ENCODE measurements around the gene CDH22. TPM values are rescaled to one million over a fixed set of nuclear protein-coding genes. Genes with fewer than 3 reads are reported as not detected.

Gene CDH22
- total and polyA plus RNA-seq, 9 of the 15 experiments (the other 6 are each of a cell fraction or from before 2014, with no cell fraction given) = 0.07 to 0.08 TPM; not detected in 7

- intact Hi-C loops (cut with micrococcal nuclease) (no loop called here), in situ Hi-C loops (cut with MboI) (no loop called here)
- POLR2A ChIA-PET = interaction anchor here (1.4 kb wide), 1 partner anchor 13 kb away, joined by 3 read pairs; no protein-coding TSS in a partner anchor
- Histone ChIP-seq H4K20me1 (replicated peaks; ENCODE audit: control insufficient read depth, insufficient read depth, low read length) (peaks cover 13% of the 10 kb centered on the region; the same call in 1 of the 2 replicates), H3K9ac (ENCODE audit: insufficient read depth in 1 of 2, low read depth in 2 of 2, low read length in 2 of 2) (no peak overlapping the region), H3K9me1 (ENCODE audit: control insufficient read depth, insufficient read depth, low read length) (no peaks in the 10 kb centered on the region), H3K4me2 (ENCODE audit: insufficient read depth, low read length) (no peak overlapping the region), H3K27ac (ENCODE audit: extremely low read depth, low read depth, low read length) (no peak overlapping the region), H3K79me2 (ENCODE audit: control insufficient read depth, insufficient read depth, low read length) (no peaks in the 10 kb centered on the region), H3K36me3 (ENCODE audit: control insufficient read depth, insufficient read depth, low read length) (no peaks in the 10 kb centered on the region), H3K4me3 (no peak overlapping the region), H3K9me3 (replicated peaks; ENCODE audit: control insufficient read depth, insufficient read depth, low read depth, low read length) (no peaks in the 10 kb centered on the region), H3K4me1 (replicated peaks in 1 of 2; ENCODE audit: control insufficient read depth in 2 of 2, insufficient read depth in 2 of 2, low read length in 2 of 2) (no peaks in the 10 kb centered on the region), H2AFZ (ENCODE audit: low read depth, low read length) (no peak overlapping the region), H3K27me3 (ENCODE audit: control insufficient read depth in 2 of 2, insufficient read depth in 2 of 2, low read length in 2 of 2) (peaks cover 2 to 27% of the 10 kb centered on the region in 2 experiments; a peak in 2 of 5 replicates)
- no peak for DNase-seq (ENCODE audit: extremely low read depth in 1 of 4, low spot score in 3 of 4)
- WGBS (ENCODE audit: insufficient coverage, low coverage, missing lambda C conversion rate) = 0% methylated on average over 3 of the region's 5 CpGs
- TF ChIP-seq, protein P1, sequence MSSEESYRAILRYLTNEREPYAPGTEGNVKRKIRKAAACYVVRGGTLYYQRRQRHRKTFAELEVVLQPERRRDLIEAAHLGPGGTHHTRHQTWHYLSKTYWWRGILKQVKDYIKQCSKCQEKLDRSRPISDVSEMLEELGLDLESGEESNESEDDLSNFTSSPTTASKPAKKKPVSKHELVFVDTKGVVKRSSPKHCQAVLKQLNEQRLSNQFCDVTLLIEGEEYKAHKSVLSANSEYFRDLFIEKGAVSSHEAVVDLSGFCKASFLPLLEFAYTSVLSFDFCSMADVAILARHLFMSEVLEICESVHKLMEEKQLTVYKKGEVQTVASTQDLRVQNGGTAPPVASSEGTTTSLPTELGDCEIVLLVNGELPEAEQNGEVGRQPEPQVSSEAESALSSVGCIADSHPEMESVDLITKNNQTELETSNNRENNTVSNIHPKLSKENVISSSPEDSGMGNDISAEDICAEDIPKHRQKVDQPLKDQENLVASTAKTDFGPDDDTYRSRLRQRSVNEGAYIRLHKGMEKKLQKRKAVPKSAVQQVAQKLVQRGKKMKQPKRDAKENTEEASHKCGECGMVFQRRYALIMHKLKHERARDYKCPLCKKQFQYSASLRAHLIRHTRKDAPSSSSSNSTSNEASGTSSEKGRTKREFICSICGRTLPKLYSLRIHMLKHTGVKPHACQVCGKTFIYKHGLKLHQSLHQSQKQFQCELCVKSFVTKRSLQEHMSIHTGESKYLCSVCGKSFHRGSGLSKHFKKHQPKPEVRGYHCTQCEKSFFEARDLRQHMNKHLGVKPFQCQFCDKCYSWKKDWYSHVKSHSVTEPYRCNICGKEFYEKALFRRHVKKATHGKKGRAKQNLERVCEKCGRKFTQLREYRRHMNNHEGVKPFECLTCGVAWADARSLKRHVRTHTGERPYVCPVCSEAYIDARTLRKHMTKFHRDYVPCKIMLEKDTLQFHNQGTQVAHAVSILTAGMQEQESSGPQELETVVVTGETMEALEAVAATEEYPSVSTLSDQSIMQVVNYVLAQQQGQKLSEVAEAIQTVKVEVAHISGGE (CRISPR knock-in tag; IDR thresholded peaks at IDR 0.05) = no peak
- TF ChIP-seq GTF2E2 (tag; IDR thresholded peaks at IDR 0.05) = no peak
- no peak for TF ChIP-seq SAP30 (IDR thresholded peaks at IDR 0.05; ENCODE audit: borderline replicate concordance, insufficient read depth, low read depth, low read length, poor library complexity, severe bottlenecking)
- no peak for TF ChIP-seq ZNF23 (CRISPR knock-in tag; IDR thresholded peaks at IDR 0.05)
- TF ChIP-seq MIER1 (IDR thresholded peaks at IDR 0.05; ENCODE audit: low read depth) = no peak
- TF ChIP-seq CXXC5 (CRISPR knock-in tag; IDR thresholded peaks at IDR 0.05) = no peak
- TF ChIP-seq ZNF384 (IDR thresholded peaks at IDR 0.05; ENCODE audit: low read depth, low read length) = no peak
- TF ChIP-seq ZNF282 (CRISPR knock-in tag; IDR thresholded peaks at IDR 0.05) = no peak
- no peak for TF ChIP-seq POLR2A (conservative IDR thresholded peaks at IDR 0.05)
- no peak for TF ChIP-seq ZNF316 (IDR thresholded peaks at IDR 0.05)
- no peak for TF ChIP-seq ZBTB8A (IDR thresholded peaks at IDR 0.05; ENCODE audit: partially characterized antibody)
- TF ChIP-seq, protein P2, sequence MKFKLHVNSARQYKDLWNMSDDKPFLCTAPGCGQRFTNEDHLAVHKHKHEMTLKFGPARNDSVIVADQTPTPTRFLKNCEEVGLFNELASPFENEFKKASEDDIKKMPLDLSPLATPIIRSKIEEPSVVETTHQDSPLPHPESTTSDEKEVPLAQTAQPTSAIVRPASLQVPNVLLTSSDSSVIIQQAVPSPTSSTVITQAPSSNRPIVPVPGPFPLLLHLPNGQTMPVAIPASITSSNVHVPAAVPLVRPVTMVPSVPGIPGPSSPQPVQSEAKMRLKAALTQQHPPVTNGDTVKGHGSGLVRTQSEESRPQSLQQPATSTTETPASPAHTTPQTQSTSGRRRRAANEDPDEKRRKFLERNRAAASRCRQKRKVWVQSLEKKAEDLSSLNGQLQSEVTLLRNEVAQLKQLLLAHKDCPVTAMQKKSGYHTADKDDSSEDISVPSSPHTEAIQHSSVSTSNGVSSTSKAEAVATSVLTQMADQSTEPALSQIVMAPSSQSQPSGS (CRISPR knock-in tag; IDR thresholded peaks at IDR 0.05) = no peak
- no TSS peak for BruUV-seq (replicated peaks)
- FAIRE-seq = no peak
- ATAC-seq = no peak
- CTCF ChIA-PET (ENCODE audit: low intra/inter-chr PET ratio) = interaction anchor here (0.7 kb wide), 1 partner anchor 829 kb away, joined by 6 read pairs; no protein-coding TSS in a partner anchor
Observed at GRCh38 chr20:46186210-46186609, 122.1 kb downstream of the CDH22 start.
